ENCODE measurements around the gene FBXO9. TPM values are rescaled to one million over a fixed set of nuclear protein-coding genes. Genes with fewer than 3 reads are reported as not detected.
A peak's percentile ranks its signal among the peaks of the same experiment; 100 is the strongest.

FBXO9 gene
- total RNA-seq, 1 donor from 2014 or later = 25.2 TPM

GRCh38 chr6:53089948-53090347 lies 24.7 kb downstream of the FBXO9 start:
- DNase-seq (ENCODE audit: low read depth in 2 of 2) = no peak

GRCh38 chr6:53090576-53090975 lies 25.4 kb downstream of the FBXO9 start:
- DNase-seq (ENCODE audit: low read depth in 2 of 2) = no peak

GRCh38 chr6:53095270-53095669 lies 30.1 kb downstream of the FBXO9 start:
- no peak for DNase-seq (ENCODE audit: low read depth in 2 of 2)

GRCh38 chr6:53095716-53096115 lies 30.5 kb downstream of the FBXO9 start:
- DNase-seq (ENCODE audit: low read depth in 2 of 2) = no peak

GRCh38 chr6:53100561-53100960 lies 35.4 kb downstream of the FBXO9 start:
- no peak for DNase-seq (ENCODE audit: low read depth in 2 of 2)

- no peak for DNase-seq (ENCODE audit: low read depth in 2 of 2)
Measured at GRCh38 chr6:53101006-53101405, 35.8 kb downstream of the FBXO9 start.

GRCh38 chr6:53103993-53104675 lies 38.9 kb downstream of the FBXO9 start:
- peak; percentile 2 to 64 for DNase-seq (ENCODE audit: low read depth in 2 of 2)

- DNase-seq (ENCODE audit: low read depth in 2 of 2) = no peak
Measured at GRCh38 chr6:53104916-53105315, 39.7 kb downstream of the FBXO9 start.

GRCh38 chr6:53107091-53107490 lies 41.9 kb downstream of the FBXO9 start:
- DNase-seq (ENCODE audit: low read depth in 2 of 2) = no peak

GRCh38 chr6:53109612-53110011 lies 44.4 kb downstream of the FBXO9 start:
- DNase-seq (ENCODE audit: low read depth in 2 of 2) = no peak

- no peak for DNase-seq (ENCODE audit: low read depth in 2 of 2)
Measured at GRCh38 chr6:53111865-53112264, 46.7 kb downstream of the FBXO9 start.

- DNase-seq (ENCODE audit: low read depth in 2 of 2) = no peak
Measured at GRCh38 chr6:53112404-53112803, 47.2 kb downstream of the FBXO9 start.

GRCh38 chr6:53112871-53113270 lies 47.7 kb downstream of the FBXO9 start:
- DNase-seq (ENCODE audit: low read depth in 2 of 2) = no peak

GRCh38 chr6:53113742-53114141 lies 48.5 kb downstream of the FBXO9 start:
- DNase-seq (ENCODE audit: low read depth in 2 of 2) = no peak

- DNase-seq (ENCODE audit: low read depth in 2 of 2) = no peak
Measured at GRCh38 chr6:53115113-53115512, 49.9 kb downstream of the FBXO9 start.

- DNase-seq (ENCODE audit: low read depth in 2 of 2) = no peak
Measured at GRCh38 chr6:53115741-53116140, 50.5 kb downstream of the FBXO9 start.

GRCh38 chr6:53119349-53119748 lies 54.1 kb downstream of the FBXO9 start:
- no peak for DNase-seq (ENCODE audit: low read depth in 2 of 2)

- peak in 1 of 2 donors; percentile 44 for DNase-seq (ENCODE audit: low read depth in 2 of 2)
Measured at GRCh38 chr6:53119772-53120409, 54.7 kb downstream of the FBXO9 start.

GRCh38 chr6:53124131-53124800 lies 59.1 kb downstream of the FBXO9 start:
- no peak for DNase-seq (ENCODE audit: low read depth in 2 of 2)

- DNase-seq (ENCODE audit: low read depth in 2 of 2) = no peak
Measured at GRCh38 chr6:53125276-53125675, 60.1 kb downstream of the FBXO9 start.

GRCh38 chr6:53128842-53129241 lies 63.6 kb downstream of the FBXO9 start:
- DNase-seq (ENCODE audit: low read depth in 2 of 2) = no peak

- no peak for DNase-seq (ENCODE audit: low read depth in 2 of 2)
Measured at GRCh38 chr6:53130569-53131290, 65.5 kb downstream of the FBXO9 start.

Measured in lung microvascular endothelial cell (primary cell).